Glutamatergic neuron (in vitro differentiated cells): ENCODE measurements around the gene CDKN3. TPM values are rescaled to one million over a fixed set of nuclear protein-coding genes. Genes with fewer than 3 reads are reported as not detected.
A peak's percentile ranks its signal among the peaks of the same experiment; 100 is the strongest.
"Not testable (repeated sequence)": the region's sequence is repeated elsewhere in the genome, so short reads cannot be mapped to it uniquely, and the experiment has no call there.

Source experiments
- DNase-seq: peaks from one replicate; pipeline ENCODE4 v3.0.0; 2022
- H3K27ac Mint-ChIP-seq: one replicate; pipeline ENCODE4 v1.8.0; 2020; ENCODE audit warnings: mild to moderate bottlenecking, mixed read lengths, inconsistent platforms; ENCODE audit not compliant: unreplicated experiment
- H3K27me3 Mint-ChIP-seq: one replicate; pipeline ENCODE4 v1.8.0; 2020; ENCODE audit warnings: mild to moderate bottlenecking, moderate library complexity, mixed read lengths, inconsistent platforms; ENCODE audit not compliant: unreplicated experiment
- H3K36me3 Mint-ChIP-seq: one replicate; pipeline ENCODE4 v1.8.0; 2020; ENCODE audit warnings: mild to moderate bottlenecking, mixed read lengths, inconsistent platforms; ENCODE audit not compliant: unreplicated experiment
- H3K4me1 Mint-ChIP-seq: one replicate; pipeline ENCODE4 v1.8.0; 2020; ENCODE audit warnings: mild to moderate bottlenecking, low read depth, mixed read lengths, inconsistent platforms; ENCODE audit not compliant: unreplicated experiment
- H3K4me3 Mint-ChIP-seq: one replicate; pipeline ENCODE4 v1.8.0; 2020; ENCODE audit warnings: mild to moderate bottlenecking, mixed read lengths, inconsistent platforms; ENCODE audit not compliant: unreplicated experiment
- H3K9me3 Mint-ChIP-seq: one replicate; pipeline ENCODE4 v1.8.0; 2020; ENCODE audit warnings: mild to moderate bottlenecking, moderate library complexity, mixed read lengths, inconsistent platforms; ENCODE audit not compliant: unreplicated experiment
- CTCF ChIP-seq: fragments of 200-600 bp; sonication (generic); IDR thresholded peaks from one replicate; pipeline ENCODE4 v1.5.0; 2021; ENCODE audit not compliant: partially characterized antibody, unreplicated experiment
- total RNA-seq: library from RNA; stranded (reverse); fragmentation: NEBNext Ultra II Directional; extraction: Animal tissue kit (Norgen Biotek cat#: 25700); gene quantifications from one replicate; pipeline ENCODE4 v1.2.1, GENCODE V29; 2021; ENCODE audit not compliant: unreplicated experiment

The CDKN3 gene
- total RNA-seq, 1 donor from 2014 or later: 4.4 TPM

- Mint-ChIP-seq H3K4me3 (no peak overlapping the region), H3K9me3 (peaks cover 5% of the 10 kb centered on the region), H3K27ac (no peak overlapping the region), H3K27me3 (no peaks in the 10 kb centered on the region), H3K4me1 (no peaks in the 10 kb centered on the region), H3K36me3 (peaks cover 7% of the 10 kb centered on the region)
- no peak for TF ChIP-seq CTCF
- no peak for DNase-seq
These were observed 60.8 kb downstream of the CDKN3 start for GRCh38 chr14:54457609-54457996.

- not testable (repeated sequence) for H3K36me3 Mint-ChIP-seq, H3K27me3 Mint-ChIP-seq, H3K27ac Mint-ChIP-seq, H3K9me3 Mint-ChIP-seq, H3K4me3 Mint-ChIP-seq, DNase-seq, H3K4me1 Mint-ChIP-seq
These were observed 61.7 kb downstream of the CDKN3 start for GRCh38 chr14:54458536-54458935.

GRCh38 chr14:54459106-54459505 is 62.3 kb downstream of the CDKN3 start:
- H3K36me3 Mint-ChIP-seq: peaks cover 7% of the 10 kb centered on the region

GRCh38 chr14:54462048-54462447 is 65.2 kb downstream of the CDKN3 start:
- DNase-seq: no peak
- Mint-ChIP-seq H3K4me1 (peaks cover 16% of the 10 kb centered on the region), H3K4me3 (no peak overlapping the region), H3K36me3 (peaks cover 7% of the 10 kb centered on the region), H3K9me3 (peaks cover 16% of the 10 kb centered on the region), H3K27ac (no peak overlapping the region), H3K27me3 (no peaks in the 10 kb centered on the region)
- TF ChIP-seq CTCF: no peak

More at GRCh38 chr14:54459106-54459505, 62.3 kb downstream of the CDKN3 start:
- no peaks in the 10 kb centered on the region for H3K27me3 Mint-ChIP-seq
- no peak for TF ChIP-seq CTCF
- no peak overlapping the region for H3K4me3 Mint-ChIP-seq
- peaks cover 5% of the 10 kb centered on the region for H3K9me3 Mint-ChIP-seq
- no peak for DNase-seq
- no peak overlapping the region for H3K27ac Mint-ChIP-seq
- no peaks in the 10 kb centered on the region for H3K4me1 Mint-ChIP-seq

- H3K4me1 Mint-ChIP-seq: peaks cover 16% of the 10 kb centered on the region
- no peak for TF ChIP-seq CTCF
- peaks cover 10% of the 10 kb centered on the region for H3K36me3 Mint-ChIP-seq
- peaks cover 17% of the 10 kb centered on the region for H3K9me3 Mint-ChIP-seq
- H3K4me3 Mint-ChIP-seq: peak overlapping the region; percentile 76
- peaks cover under 1% of the 10 kb centered on the region for H3K27me3 Mint-ChIP-seq
- DNase-seq: peak; percentile 43
- peak overlapping the region; percentile 93 for H3K27ac Mint-ChIP-seq
These were observed 68.8 kb downstream of the CDKN3 start for GRCh38 chr14:54465654-54466053.

GRCh38 chr14:54467280-54467679 is 70.5 kb downstream of the CDKN3 start:
- peaks cover 4% of the 10 kb centered on the region for H3K27me3 Mint-ChIP-seq
- DNase-seq: no peak
- H3K27ac Mint-ChIP-seq: no peak overlapping the region
- no peak overlapping the region for H3K4me3 Mint-ChIP-seq
- H3K9me3 Mint-ChIP-seq: peaks cover 19% of the 10 kb centered on the region
- TF ChIP-seq CTCF: no peak
- H3K4me1 Mint-ChIP-seq: peaks cover 16% of the 10 kb centered on the region
- peaks cover 10% of the 10 kb centered on the region for H3K36me3 Mint-ChIP-seq
